Liver (tissue), 9 donors: Measurements from ENCODE around the gene EMX1. TPM values are rescaled to one million over a fixed set of nuclear protein-coding genes. Genes with fewer than 3 reads are reported as not detected.

Experiments
- DNase-seq: peaks from one replicate; pipeline ENCODE4 v3.0.0-alpha.2; 2017; ENCODE audit warnings: low spot score
- H3K27ac ChIP-seq, 2 donors: one replicate each; pipeline ENCODE4 v1.7.0; 2013; ENCODE audit warnings: inconsistent platforms in 2 of 2, low read length in 2 of 2, control low read depth in 1 of 2, low read depth in 1 of 2, mild to moderate bottlenecking in 1 of 2
- H3K27me3 ChIP-seq, 4 donors: one replicate each; pipeline versions ENCODE4 v1.6.1 to v1.7.0; 2013; ENCODE audit warnings: low read length in 3 of 4, inconsistent platforms in 1 of 4, mild to moderate bottlenecking in 1 of 4, moderate library complexity in 1 of 4; ENCODE audit not compliant: control insufficient read depth in 4 of 4, insufficient read depth in 4 of 4
- H3K36me3 ChIP-seq, 4 donors: one replicate each; pipeline versions ENCODE4 v1.6.1 to v1.7.0; 2013; ENCODE audit warnings: low read length in 3 of 4, mild to moderate bottlenecking in 3 of 4, low read depth in 1 of 4, moderate library complexity in 1 of 4; ENCODE audit not compliant: control insufficient read depth in 4 of 4, insufficient read depth in 3 of 4
- H3K4me1 ChIP-seq, 4 donors: one replicate each; pipeline versions ENCODE4 v1.6.1 to v1.7.0; 2013; ENCODE audit warnings: low read length in 3 of 4, mild to moderate bottlenecking in 3 of 4, moderate library complexity in 1 of 4; ENCODE audit not compliant: control insufficient read depth in 4 of 4, insufficient read depth in 4 of 4
- H3K4me3 ChIP-seq, 3 donors: one replicate each; pipeline versions ENCODE4 v1.6.1 to v1.7.0; 2013; ENCODE audit warnings: low read length in 3 of 3, control low read depth in 1 of 3, low read depth in 1 of 3, mild to moderate bottlenecking in 1 of 3
- H3K9ac ChIP-seq, 2 donors: one replicate each; pipeline ENCODE4 v1.7.0; 2013; ENCODE audit warnings: low read length in 2 of 2, mild to moderate bottlenecking in 2 of 2, moderate library complexity in 2 of 2, control low read depth in 1 of 2, low read depth in 1 of 2
- H3K9me3 ChIP-seq, 4 donors: one replicate each; pipeline versions ENCODE4 v1.6.1 to v1.7.0; 2013; ENCODE audit warnings: low read length in 3 of 4; ENCODE audit not compliant: control insufficient read depth in 4 of 4
- YY1 ChIP-seq: IDR thresholded peaks from 2 replicates; pipeline ENCODE4 v1.6.1; 2016; ENCODE audit warnings: antibody characterized with exemption, mild to moderate bottlenecking
- ZBTB33 ChIP-seq: IDR thresholded peaks from 2 replicates; pipeline ENCODE4 v1.6.1; 2016; ENCODE audit warnings: antibody characterized with exemption
- WGBS: extraction: QIAGEN DNeasy Blood & Tissue Kit; methylation state at CpG from one replicate; pipeline ENCODE4 v1.1.7; 2013; 5-methylcytosine and 5-hydroxymethylcytosine counted together
- polyA plus RNA-seq, 2 donors: library from polyadenylated mRNA; stranded (reverse) in 1 of 2; unstranded in 1 of 2; fragments of 200-250 nt in 1 of 2; fragments of >200 nt in 1 of 2; fragmentation: Nextera tagmentation in 1 of 2; extraction: Ambion mirVana in 1 of 2; gene quantifications; one replicate each; pipeline versions ENCODE4 v1.2.1 to v1.2.3, GENCODE V29; 2013 to 2015
- total RNA-seq, 2 donors: library from RNA; depleted of rRNA; stranded (reverse); fragments of >200 nt; gene quantifications; one replicate each; pipeline ENCODE4 v1.2.3, GENCODE V29; 2014
- donor health status: healthy.
- donor health status: healthy.
- donor health status: healthy.
- donor health status: healthy.
- donor health status: healthy.

The EMX1 gene
- total and polyA plus RNA-seq, 4 donors, result 0.06 to 0.18 (median 0.08) TPM; not detected in 1

- DNase-seq, result no peak
- peaks cover 31 to 68% (median 54%) of the 10 kb centered on the region in 4 donors for H3K4me1 ChIP-seq
- peak overlapping the region in 1 of 2 donors; percentile 57 for H3K9ac ChIP-seq
- H3K9me3 ChIP-seq, result no peaks in the 10 kb centered on the region
- 59% methylated on average over 7 of the region's 7 CpGs for WGBS
- TF ChIP-seq YY1 (peak; percentile 32), ZBTB33 (no peak)
- H3K4me3 ChIP-seq, result no peak overlapping the region
- H3K36me3 ChIP-seq, result peaks cover 0 to 7% (median 3%) of the 10 kb centered on the region in 4 donors
- peak overlapping the region; percentile 70 to 86 for H3K27ac ChIP-seq
- no peaks in the 10 kb centered on the region for H3K27me3 ChIP-seq
Measured at GRCh38 chr2:72984172-72984671, 66.9 kb downstream of the EMX1 start.

Other genes starting within 250 kb of the EMX1 start
- gene EXOC6B, start 91.5 kb upstream of the EMX1 start, total RNA-seq, result 1 to 10 TPM; 8.7 to 9.5 TPM
- 1 to 10 TPM; 1.7 to 2.3 TPM for gene EXOC6B, start 91.5 kb upstream of the EMX1 start, polyA plus RNA-seq
- 10 to 100 TPM; 13.6 to 56.3 TPM for gene SPR, start 30.1 kb upstream of the EMX1 start, total RNA-seq
- 10 to 100 TPM; 49.9 to 60.8 TPM for gene SPR, start 30.1 kb upstream of the EMX1 start, polyA plus RNA-seq
- 10 to 100 TPM; 23.3 to 58.2 TPM for gene SFXN5, start 154.2 kb downstream of the EMX1 start, total RNA-seq
- 10 to 100 TPM; 23.9 to 35.1 TPM for gene SFXN5, start 154.2 kb downstream of the EMX1 start, polyA plus RNA-seq
- 1 to 10 TPM; 2.8 to 8.1 TPM for gene RAB11FIP5, start 195.4 kb downstream of the EMX1 start, total RNA-seq
- 1 to 10 TPM; 4.1 to 6.8 TPM for gene RAB11FIP5, start 195.4 kb downstream of the EMX1 start, polyA plus RNA-seq